ENCODE results near the gene DNAJC8. TPM values are rescaled to one million over a fixed set of nuclear protein-coding genes. Genes with fewer than 3 reads are reported as not detected.

The DNAJC8 gene
- total RNA-seq, 1 donor from 2014 or later, result 120 TPM

DNA sequence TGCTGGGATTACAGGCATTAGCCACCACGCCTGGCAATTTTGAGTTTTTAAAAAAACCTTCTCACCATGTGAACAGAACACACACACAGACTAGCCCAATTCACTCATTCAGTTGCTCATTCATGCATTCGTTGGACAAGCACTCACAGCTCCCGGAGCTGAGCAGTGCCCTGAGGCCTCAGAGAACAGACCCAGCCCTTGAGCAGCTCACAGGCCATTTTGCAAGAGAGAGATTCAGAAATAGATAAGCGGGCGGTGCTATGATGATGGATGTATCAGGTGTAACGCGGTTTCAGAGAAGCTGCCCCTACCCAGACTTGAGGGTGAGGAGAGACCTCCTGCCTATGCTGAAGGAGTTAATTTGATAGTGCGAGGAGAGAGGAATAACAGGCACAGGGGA lies 74.9 kb downstream of the DNAJC8 start:
- no peak for TF ChIP-seq CTCF (conservative IDR thresholded peaks at IDR 0.05; ENCODE audit: low read depth, low read length)
- no peak overlapping the region for H3K4me3 ChIP-seq (ENCODE audit: low read depth, low read length)
- no peak for DNase-seq (ENCODE audit: low read depth)

GRCh38 chr1:28156821-28157220 lies 76.0 kb downstream of the DNAJC8 start:
- no peak overlapping the region for H3K4me3 ChIP-seq (ENCODE audit: low read depth, low read length)
- no peak for DNase-seq (ENCODE audit: low read depth)
- no peak for TF ChIP-seq CTCF (conservative IDR thresholded peaks at IDR 0.05; ENCODE audit: low read depth, low read length)

- DNase-seq (ENCODE audit: low read depth), result no peak
- TF ChIP-seq CTCF (conservative IDR thresholded peaks at IDR 0.05; ENCODE audit: low read depth, low read length), result no peak
- no peak overlapping the region for H3K4me3 ChIP-seq (ENCODE audit: low read depth, low read length)
These were observed 77.2 kb downstream of the DNAJC8 start for GRCh38 chr1:28155628-28156027.

GRCh38 chr1:28154078-28154594 lies 78.7 kb downstream of the DNAJC8 start:
- no peak for DNase-seq (ENCODE audit: low read depth)
- no peak for TF ChIP-seq CTCF (conservative IDR thresholded peaks at IDR 0.05; ENCODE audit: low read depth, low read length)
- no peak overlapping the region for H3K4me3 ChIP-seq (ENCODE audit: low read depth, low read length)

Other genes starting within 250 kb of the DNAJC8 start
- gene EYA3, start 144.4 kb downstream of the DNAJC8 start, total RNA-seq, result 18.1 and 22.2 TPM in 2 replicates
- gene PTAFR, start 56.3 kb downstream of the DNAJC8 start, total RNA-seq, result 2.7 and 4.9 TPM in 2 replicates
- 235 and 505 TPM in 2 replicates for gene ATP5IF1, start 3.1 kb upstream of the DNAJC8 start, total RNA-seq
- 15.4 and 18.5 TPM in 2 replicates for gene SESN2, start 26.5 kb upstream of the DNAJC8 start, total RNA-seq
- 9.6 and 25.1 TPM in 2 replicates for gene MED18, start 96.0 kb upstream of the DNAJC8 start, total RNA-seq
- 25.9 and 35.9 TPM in 2 replicates for gene PHACTR4, start 136.7 kb upstream of the DNAJC8 start, total RNA-seq

Data from epithelial cell of proximal tubule (primary cell).